Activated naive CD8-positive, alpha-beta T cell treated with anti-CD3 and anti-CD28 coated beads, Interleukin-2, amount 50 U/mL, for 24 hours (primary cell): ENCODE measurements around the gene TNS3.

ENCODE experiments used
- ATAC-seq: fragments of 150-1000 bp; cut with Tn5 transposase; one replicate; pipeline ENCODE4 v1.10.0; 2021
- DNase-seq: peaks from one replicate; pipeline ENCODE4 v3.0.0; 2021
- H3K27ac Mint-ChIP-seq: one replicate; pipeline ENCODE4 v1.8.0; 2021; ENCODE audit warnings: mild to moderate bottlenecking, mixed read lengths
- H3K27me3 Mint-ChIP-seq: one replicate; pipeline ENCODE4 v1.8.0; 2021; ENCODE audit warnings: mixed read lengths
- H3K36me3 Mint-ChIP-seq: one replicate; pipeline ENCODE4 v1.8.0; 2021; ENCODE audit warnings: low read depth, mixed read lengths
- H3K4me1 Mint-ChIP-seq: one replicate; pipeline ENCODE4 v1.8.0; 2021; ENCODE audit warnings: mixed read lengths
- H3K4me3 Mint-ChIP-seq: one replicate; pipeline ENCODE4 v1.8.0; 2021; ENCODE audit warnings: mild to moderate bottlenecking, moderate library complexity, mixed read lengths
- H3K9me3 Mint-ChIP-seq: one replicate; pipeline ENCODE4 v1.8.0; 2021; ENCODE audit warnings: mixed read lengths

The TNS3 gene

DNA sequence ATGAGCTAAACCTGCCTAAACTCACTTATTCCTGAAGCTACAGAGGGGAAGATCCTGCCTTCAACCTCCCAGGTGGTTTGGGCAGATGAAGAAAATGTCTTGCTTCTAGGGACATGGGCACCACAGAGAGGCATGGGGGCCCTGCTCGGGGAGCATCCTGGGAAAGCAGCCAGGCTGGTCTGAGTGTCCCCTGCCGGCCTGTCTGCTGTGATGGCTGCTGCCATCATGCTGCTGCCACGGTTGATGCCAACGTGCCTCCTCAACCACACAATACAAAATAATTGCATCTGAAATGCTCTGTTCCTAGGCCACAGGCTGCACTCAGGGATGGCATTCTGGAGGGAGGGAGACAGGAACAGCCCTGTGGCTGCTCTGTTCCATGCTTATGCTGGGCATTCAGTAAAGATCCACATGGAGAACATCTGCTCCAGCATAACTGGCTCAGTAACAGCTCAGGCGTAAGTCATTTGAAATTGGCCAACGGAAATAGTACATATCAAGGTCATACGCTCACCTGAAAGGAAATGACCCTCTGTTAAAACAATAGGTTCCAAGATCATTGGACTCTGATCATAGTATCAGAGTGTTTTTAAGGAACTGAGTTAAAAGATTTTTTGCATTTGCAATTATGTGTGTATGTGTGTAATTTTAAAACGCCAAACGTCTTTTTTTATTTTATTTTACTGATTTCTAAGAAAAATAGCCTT, 299.0 kb downstream of the TNS3 start:
- H3K9me3 Mint-ChIP-seq, result peaks cover 11% of the 10 kb centered on the region
- H3K4me1 Mint-ChIP-seq, result no peaks in the 10 kb centered on the region
- ATAC-seq (no peak), DNase-seq (no peak)
- H3K4me3 Mint-ChIP-seq, result no peak overlapping the region
- peaks cover 9% of the 10 kb centered on the region for H3K36me3 Mint-ChIP-seq
- H3K27me3 Mint-ChIP-seq, result no peaks in the 10 kb centered on the region
- H3K27ac Mint-ChIP-seq, result no peak overlapping the region

DNA sequence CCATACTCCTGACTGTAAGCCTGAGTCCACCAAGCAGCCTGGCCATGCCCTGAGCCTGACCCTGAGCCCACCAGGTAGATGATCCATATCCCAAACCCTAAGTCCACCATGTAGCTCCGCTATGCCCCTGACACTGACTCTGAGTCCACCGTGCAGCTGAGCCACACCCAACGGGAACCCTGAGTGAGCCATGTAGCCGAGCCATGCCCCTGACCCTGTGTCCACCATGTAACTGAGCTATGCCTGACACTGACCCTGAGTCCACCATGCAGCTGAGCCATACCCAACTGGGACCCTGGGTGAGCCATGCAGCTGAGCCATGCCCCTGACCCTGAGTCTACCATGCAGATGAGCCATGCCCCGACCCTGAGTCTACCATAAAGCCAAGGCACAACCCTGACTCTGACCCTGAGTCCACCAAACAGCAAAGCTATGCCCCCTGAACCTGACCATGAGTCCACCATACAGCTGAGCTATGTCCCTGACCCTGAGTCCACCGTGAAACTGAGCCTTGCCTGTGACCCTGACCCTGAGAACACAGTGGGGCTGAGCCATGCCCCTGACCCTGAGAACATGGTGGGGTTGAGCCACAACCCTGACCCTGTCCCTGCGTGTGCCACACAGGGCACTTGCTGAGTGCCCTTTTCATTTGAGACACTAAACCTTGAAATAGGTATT, 299.8 kb downstream of the TNS3 start:
- H3K4me1 Mint-ChIP-seq, result no peaks in the 10 kb centered on the region
- H3K4me3 Mint-ChIP-seq, result no peak overlapping the region
- ATAC-seq, result no peak
- no peaks in the 10 kb centered on the region for H3K27me3 Mint-ChIP-seq
- DNase-seq, result no peak
- H3K36me3 Mint-ChIP-seq, result peaks cover 9% of the 10 kb centered on the region
- no peak overlapping the region for H3K27ac Mint-ChIP-seq
- peaks cover 11% of the 10 kb centered on the region for H3K9me3 Mint-ChIP-seq

- no peaks in the 10 kb centered on the region for H3K27me3 Mint-ChIP-seq
- no peak overlapping the region for H3K27ac Mint-ChIP-seq
- peaks cover 11% of the 10 kb centered on the region for H3K9me3 Mint-ChIP-seq
- no peaks in the 10 kb centered on the region for H3K4me1 Mint-ChIP-seq
- ATAC-seq (no peak), DNase-seq (no peak)
- H3K4me3 Mint-ChIP-seq, result no peak overlapping the region
- H3K36me3 Mint-ChIP-seq, result peaks cover 9% of the 10 kb centered on the region
Measured at GRCh38 chr7:47281161-47281560, 300.8 kb downstream of the TNS3 start.

- Mint-ChIP-seq H3K4me1 (no peaks in the 10 kb centered on the region), H3K9me3 (peaks cover 4% of the 10 kb centered on the region), H3K4me3 (no peak overlapping the region), H3K36me3 (no peaks in the 10 kb centered on the region), H3K27me3 (no peaks in the 10 kb centered on the region), H3K27ac (no peak overlapping the region)
- ATAC-seq (no peak), DNase-seq (no peak)
Measured at GRCh38 chr7:47280114-47280513, 301.8 kb downstream of the TNS3 start.

DNA sequence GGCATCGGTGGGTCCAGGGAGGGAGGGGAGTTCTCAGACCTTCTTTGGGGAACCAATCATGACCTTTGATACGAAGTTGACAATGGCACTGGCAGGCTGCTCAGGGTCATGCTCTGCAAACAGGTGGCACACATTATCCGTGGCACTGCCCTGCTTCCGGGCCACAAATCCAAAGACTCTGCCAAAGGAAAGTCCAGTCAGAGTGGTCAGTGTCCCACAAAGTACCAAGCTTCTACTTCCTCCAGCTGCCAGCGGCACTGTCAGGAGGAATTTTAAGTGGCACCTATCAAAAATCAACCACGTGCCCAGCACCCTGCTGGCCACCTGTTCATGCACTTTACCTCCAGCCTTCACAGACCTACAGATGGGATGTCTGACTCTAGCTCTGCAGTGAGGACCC, 303.9 kb downstream of the TNS3 start:
- no peaks in the 10 kb centered on the region for H3K27me3 Mint-ChIP-seq

DNA sequence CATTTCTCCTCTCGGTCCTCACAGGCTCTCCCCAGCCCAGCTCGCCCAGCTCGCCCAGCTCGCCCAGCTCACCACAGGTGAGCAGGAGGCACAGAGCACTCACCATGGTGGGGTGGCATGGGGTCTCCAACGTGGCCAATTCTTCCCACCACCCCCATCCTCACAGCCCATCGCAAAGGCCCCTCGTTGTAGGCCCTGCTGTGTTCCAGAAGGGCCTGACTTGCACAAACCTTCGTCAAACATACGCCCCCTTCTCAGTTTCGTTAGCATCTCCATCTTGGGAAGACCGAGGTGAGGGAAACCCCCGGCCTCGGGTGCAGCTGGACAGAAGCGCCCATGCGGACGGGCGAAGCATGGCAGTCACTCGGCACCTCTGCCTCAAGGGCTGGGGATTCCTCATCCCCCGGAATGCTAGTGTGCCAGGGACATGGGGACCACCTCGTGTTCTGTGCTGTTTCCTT, 304.6 kb downstream of the TNS3 start:
- H3K36me3 Mint-ChIP-seq, result no peaks in the 10 kb centered on the region
- ATAC-seq (no peak), DNase-seq (no peak)
- no peaks in the 10 kb centered on the region for H3K27me3 Mint-ChIP-seq
- peaks cover 2% of the 10 kb centered on the region for H3K4me1 Mint-ChIP-seq
- H3K9me3 Mint-ChIP-seq, result no peaks in the 10 kb centered on the region
- H3K4me3 Mint-ChIP-seq, result no peak overlapping the region
- H3K27ac Mint-ChIP-seq, result no peak overlapping the region

More for the DNA sequence above, 303.9 kb downstream of the TNS3 start:
- no peak for DNase-seq
- H3K27ac Mint-ChIP-seq, result no peak overlapping the region
- ATAC-seq, result no peak
- no peaks in the 10 kb centered on the region for H3K4me1 Mint-ChIP-seq
- no peak overlapping the region for H3K4me3 Mint-ChIP-seq
- no peaks in the 10 kb centered on the region for H3K9me3 Mint-ChIP-seq
- H3K36me3 Mint-ChIP-seq, result no peaks in the 10 kb centered on the region

- Mint-ChIP-seq H3K27me3 (no peaks in the 10 kb centered on the region), H3K36me3 (no peaks in the 10 kb centered on the region), H3K27ac (no peak overlapping the region), H3K4me3 (no peak overlapping the region), H3K9me3 (peaks cover 7% of the 10 kb centered on the region), H3K4me1 (peaks cover 12% of the 10 kb centered on the region)
- DNase-seq (no peak), ATAC-seq (no peak)
Measured at GRCh38 chr7:47273974-47274766, 307.7 kb downstream of the TNS3 start.

- no peaks in the 10 kb centered on the region for H3K27me3 Mint-ChIP-seq
- no peak for ATAC-seq
Measured at GRCh38 chr7:47273088-47273487, 308.8 kb downstream of the TNS3 start.

GRCh38 chr7:47271749-47272148, 310.2 kb downstream of the TNS3 start:
- peaks cover 7% of the 10 kb centered on the region for H3K9me3 Mint-ChIP-seq
- no peaks in the 10 kb centered on the region for H3K27me3 Mint-ChIP-seq
- H3K27ac Mint-ChIP-seq, result peak overlapping the region; percentile 21
- H3K4me1 Mint-ChIP-seq, result peaks cover 12% of the 10 kb centered on the region
- ATAC-seq (peak; percentile 54), DNase-seq (no peak)
- H3K36me3 Mint-ChIP-seq, result no peaks in the 10 kb centered on the region
- H3K4me3 Mint-ChIP-seq, result no peak overlapping the region

More at GRCh38 chr7:47273088-47273487, 308.8 kb downstream of the TNS3 start:
- H3K4me3 Mint-ChIP-seq, result no peak overlapping the region
- peaks cover 12% of the 10 kb centered on the region for H3K4me1 Mint-ChIP-seq
- no peaks in the 10 kb centered on the region for H3K36me3 Mint-ChIP-seq
- no peak overlapping the region for H3K27ac Mint-ChIP-seq
- H3K9me3 Mint-ChIP-seq, result peaks cover 7% of the 10 kb centered on the region
- DNase-seq, result no peak

DNA sequence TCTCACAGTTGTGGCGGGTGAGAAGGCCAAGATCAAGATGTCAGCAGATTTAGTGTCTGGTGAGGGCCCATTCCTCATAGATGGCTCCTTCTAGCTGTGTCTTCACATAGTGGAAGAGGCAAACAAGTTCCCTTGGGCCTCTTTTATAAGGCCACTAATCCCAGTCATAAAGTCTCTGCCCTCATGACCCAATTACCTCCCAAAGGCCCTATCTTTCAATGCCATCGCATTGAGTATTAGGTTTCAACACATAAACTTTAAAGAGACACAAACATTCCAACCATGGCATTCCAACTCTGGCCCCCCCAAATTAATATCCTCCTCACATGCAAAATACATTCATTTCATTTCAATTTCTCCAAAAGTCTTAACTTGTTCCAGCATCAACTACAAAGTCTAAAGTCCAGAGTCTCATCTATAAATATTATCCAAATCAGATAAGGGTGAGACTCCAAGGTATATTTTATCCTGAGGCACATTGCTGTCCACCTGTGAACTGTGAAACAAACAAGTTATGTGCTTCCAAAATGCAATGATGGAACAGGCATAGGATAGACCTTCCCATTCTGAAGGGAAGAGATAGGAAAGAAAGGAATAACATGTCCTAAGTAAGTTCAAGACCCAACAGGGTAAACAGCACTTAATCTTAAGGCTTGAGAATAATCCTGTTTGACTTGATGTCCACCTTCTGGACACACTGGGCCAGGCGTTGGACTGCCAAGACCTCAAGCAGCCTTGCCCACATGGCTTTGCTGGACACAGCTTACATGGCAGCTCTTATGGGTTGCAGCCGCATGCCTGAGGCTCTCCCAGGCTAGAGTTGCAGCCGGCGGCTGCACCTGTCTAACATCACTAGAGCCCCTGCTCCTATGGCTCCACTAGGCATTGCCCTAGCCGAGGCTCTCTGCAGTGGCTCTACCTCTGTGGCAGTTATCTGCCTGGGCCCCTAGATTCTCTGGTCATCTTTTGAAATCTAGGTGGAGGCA, 312.8 kb downstream of the TNS3 start:
- DNase-seq (no peak), ATAC-seq (no peak)
- Mint-ChIP-seq H3K27me3 (no peaks in the 10 kb centered on the region), H3K36me3 (no peaks in the 10 kb centered on the region), H3K27ac (no peak overlapping the region), H3K4me1 (peaks cover 16% of the 10 kb centered on the region), H3K9me3 (peaks cover 7% of the 10 kb centered on the region), H3K4me3 (no peak overlapping the region)

- Mint-ChIP-seq H3K27ac (no peak overlapping the region), H3K27me3 (no peaks in the 10 kb centered on the region), H3K4me1 (peaks cover 14% of the 10 kb centered on the region), H3K9me3 (peaks cover 7% of the 10 kb centered on the region), H3K4me3 (no peak overlapping the region), H3K36me3 (no peaks in the 10 kb centered on the region)
- no peak for ATAC-seq
- no peak for DNase-seq
Measured at GRCh38 chr7:47267346-47267745, 314.6 kb downstream of the TNS3 start.

GRCh38 chr7:47266799-47267198, 315.1 kb downstream of the TNS3 start:
- Mint-ChIP-seq H3K27me3 (peaks cover 2% of the 10 kb centered on the region), H3K4me3 (no peak overlapping the region), H3K27ac (no peak overlapping the region), H3K36me3 (no peaks in the 10 kb centered on the region), H3K9me3 (peaks cover 5% of the 10 kb centered on the region), H3K4me1 (peaks cover 9% of the 10 kb centered on the region)
- ATAC-seq, result no peak
- no peak for DNase-seq

DNA sequence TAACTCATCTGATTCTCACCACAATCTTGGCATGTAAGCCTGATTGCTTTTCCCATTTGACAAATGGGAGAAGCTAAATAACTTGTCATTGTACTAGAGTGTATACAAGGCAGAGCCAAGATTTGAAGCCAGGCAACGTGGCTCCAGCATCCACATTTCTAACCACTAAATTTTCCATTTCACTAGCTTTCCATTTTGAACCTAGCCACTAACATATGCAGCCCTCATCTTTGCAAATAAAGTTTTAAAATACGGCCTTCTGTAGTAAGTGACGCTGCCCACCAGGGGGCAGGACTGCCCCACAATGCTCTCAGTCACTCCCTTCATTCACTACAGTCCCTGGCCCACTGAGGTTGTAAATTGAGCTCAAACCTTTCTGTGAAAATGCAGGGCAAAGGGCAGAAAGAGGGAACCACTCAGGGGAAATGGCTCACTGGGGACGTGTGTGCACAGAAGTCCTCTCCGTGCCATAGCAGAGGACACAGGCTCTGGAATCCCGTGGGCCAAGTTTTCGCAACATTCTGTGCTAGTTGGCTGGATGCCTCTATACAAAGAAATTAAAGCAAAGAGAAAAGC, 315.7 kb downstream of the TNS3 start:
- Mint-ChIP-seq H3K9me3 (no peaks in the 10 kb centered on the region), H3K4me3 (no peak overlapping the region), H3K4me1 (peaks cover 4% of the 10 kb centered on the region)

More for the DNA sequence above, 315.7 kb downstream of the TNS3 start:
- H3K36me3 Mint-ChIP-seq, result no peaks in the 10 kb centered on the region
- no peak overlapping the region for H3K27ac Mint-ChIP-seq
- peaks cover 2% of the 10 kb centered on the region for H3K27me3 Mint-ChIP-seq
- DNase-seq, result peak; percentile 58
- ATAC-seq, result peak; percentile 71
